H9 (cell line): ENCODE measurements around the gene RAC2. TPM values are rescaled to one million over a fixed set of nuclear protein-coding genes. Genes with fewer than 3 reads are reported as not detected.

Source experiments
- DNase-seq: peaks from one replicate; pipeline ENCODE4 v3.0.0-alpha.2; 2017
- H2AFZ ChIP-seq: one replicate; pipeline ENCODE4 v1.6.1; 2013; ENCODE audit warnings: mild to moderate bottlenecking, low read length, control low read depth, moderate library complexity
- H2AK5ac ChIP-seq: 2 replicates; pipeline ENCODE4 v1.6.1; 2013; ENCODE audit warnings: low read length, control low read depth, mixed read lengths; ENCODE audit not compliant: insufficient read length
- H2BK120ac ChIP-seq: one replicate; pipeline ENCODE4 v1.6.1; 2013; ENCODE audit warnings: low read depth, mild to moderate bottlenecking, low read length, control low read depth, inconsistent platforms; ENCODE audit not compliant: poor library complexity, severe bottlenecking
- H2BK12ac ChIP-seq: 2 replicates; pipeline ENCODE4 v1.6.1; 2013; ENCODE audit warnings: low read length, control low read depth, mixed read lengths, low read depth; ENCODE audit not compliant: insufficient read length
- H2BK15ac ChIP-seq: 2 replicates; pipeline ENCODE4 v1.6.1; 2013; ENCODE audit warnings: low read depth, low read length, control low read depth
- H2BK20ac ChIP-seq: one replicate; pipeline ENCODE4 v1.6.1; 2013; ENCODE audit warnings: low read depth, mild to moderate bottlenecking, low read length, control low read depth, inconsistent platforms; ENCODE audit not compliant: poor library complexity, severe bottlenecking
- H2BK5ac ChIP-seq: 2 replicates; pipeline ENCODE4 v1.6.1; 2013; ENCODE audit warnings: low read length, control low read depth, mixed read lengths; ENCODE audit not compliant: insufficient read length
- H3K14ac ChIP-seq: 2 replicates; pipeline ENCODE4 v1.6.1; 2013; ENCODE audit warnings: low read length, control low read depth; ENCODE audit not compliant: insufficient read depth
- H3K18ac ChIP-seq: 2 replicates; pipeline ENCODE4 v1.6.1; 2013; ENCODE audit warnings: low read depth, mild to moderate bottlenecking, mixed read lengths, low read length, control low read depth; ENCODE audit not compliant: insufficient read length
- H3K23ac ChIP-seq: 2 replicates; pipeline ENCODE4 v1.6.1; 2013; ENCODE audit warnings: low read length, control low read depth, mixed read lengths, low read depth; ENCODE audit not compliant: insufficient read length
- H3K23me2 ChIP-seq: 2 replicates; pipeline ENCODE4 v1.6.1; 2013; ENCODE audit warnings: low read depth, mild to moderate bottlenecking, mixed read lengths, low read length, control low read depth; ENCODE audit not compliant: insufficient read length, poor library complexity, severe bottlenecking
- H3K27ac ChIP-seq: 2 replicates; pipeline ENCODE4 v1.5.1; 2013; ENCODE audit warnings: low read length, control low read depth, mixed read lengths, low read depth; ENCODE audit not compliant: insufficient read length
- H3K27me3 ChIP-seq: 2 replicates; pipeline ENCODE4 v1.6.1; 2013; ENCODE audit warnings: low read length, control low read depth, inconsistent platforms; ENCODE audit not compliant: insufficient read depth
- H3K4ac ChIP-seq: 2 replicates; pipeline ENCODE4 v1.6.1; 2013; ENCODE audit warnings: low read depth, mild to moderate bottlenecking, control low read depth, inconsistent platforms, low read length, moderate library complexity
- H3K4me1 ChIP-seq: 2 replicates; pipeline ENCODE4 v1.6.1; 2013; ENCODE audit warnings: low read length, control low read depth, inconsistent platforms; ENCODE audit not compliant: insufficient read depth
- H3K4me2 ChIP-seq: 2 replicates; pipeline ENCODE4 v1.6.1; 2013; ENCODE audit warnings: low read length, control low read depth, mixed read lengths; ENCODE audit not compliant: insufficient read length, insufficient read depth
- H3K56ac ChIP-seq: 2 replicates; pipeline ENCODE4 v1.6.1; 2013; ENCODE audit warnings: low read depth, mild to moderate bottlenecking, mixed read lengths, low read length, control low read depth; ENCODE audit not compliant: insufficient read length
- H3K79me1 ChIP-seq: 2 replicates; pipeline ENCODE4 v1.6.1; 2013; ENCODE audit warnings: low read depth, mild to moderate bottlenecking, moderate library complexity, low read length, control low read depth, inconsistent platforms; ENCODE audit not compliant: insufficient read depth, poor library complexity, severe bottlenecking
- H3K79me2 ChIP-seq: 2 replicates; pipeline ENCODE4 v1.6.1; 2013; ENCODE audit warnings: low read length, control low read depth, inconsistent platforms; ENCODE audit not compliant: insufficient read depth
- H3K9ac ChIP-seq: 2 replicates; pipeline ENCODE4 v1.6.1; 2013; ENCODE audit warnings: low read length, control low read depth, mixed read lengths; ENCODE audit not compliant: insufficient read length; ENCODE audit errors: extremely low read depth
- H3K9me3 ChIP-seq: one replicate; pipeline ENCODE4 v1.6.1; 2013; ENCODE audit warnings: low read depth, low read length, inconsistent platforms; ENCODE audit not compliant: control insufficient read depth
- H3T11ph ChIP-seq: one replicate; pipeline ENCODE4 v1.6.1; 2013; ENCODE audit warnings: mild to moderate bottlenecking, low read length, control low read depth, inconsistent platforms
- H4K20me1 ChIP-seq: one replicate; pipeline ENCODE4 v1.6.1; 2013; ENCODE audit not compliant: control insufficient read depth, insufficient read length, insufficient read depth
- H4K5ac ChIP-seq: 2 replicates; pipeline ENCODE4 v1.6.1; 2013; ENCODE audit warnings: low read depth, mild to moderate bottlenecking, mixed read lengths, low read length, control low read depth; ENCODE audit not compliant: insufficient read length
- H4K8ac ChIP-seq: replicated peaks from 2 replicates; pipeline ENCODE4 v1.6.1; 2013; ENCODE audit warnings: low read length, control low read depth, mixed read lengths, low read depth; ENCODE audit not compliant: insufficient read length
- H4K91ac ChIP-seq: 2 replicates; pipeline ENCODE4 v1.6.1; 2013; ENCODE audit warnings: low read depth, mild to moderate bottlenecking, moderate library complexity, mixed read lengths, low read length, control low read depth; ENCODE audit not compliant: insufficient read length
- H3K27ac Mint-ChIP-seq, 3 experiments: 2 replicates in 2 of 3; 3 replicates in 1 of 3; pipeline ENCODE4 v1.8.0; 2020 to 2021; ENCODE audit warnings: mixed read lengths in 3 of 3, mild to moderate bottlenecking in 1 of 3, moderate library complexity in 1 of 3
- H3K27me3 Mint-ChIP-seq: 2 replicates; pipeline ENCODE4 v1.8.0; 2021; ENCODE audit warnings: low read depth, mild to moderate bottlenecking, moderate library complexity, mixed read lengths
- H3K36me3 Mint-ChIP-seq, 3 experiments: 2 replicates in 2 of 3; 3 replicates in 1 of 3; pipeline ENCODE4 v1.8.0; 2020 to 2021; ENCODE audit warnings: low read depth in 3 of 3, mixed read lengths in 3 of 3; ENCODE audit not compliant: insufficient read depth in 1 of 3
- H3K4me1 Mint-ChIP-seq, 2 experiments: 2 replicates each; pipeline ENCODE4 v1.8.0; 2020; ENCODE audit warnings: mixed read lengths in 2 of 2
- H3K4me3 Mint-ChIP-seq, 2 experiments: 2 replicates in 1 of 2; 3 replicates in 1 of 2; pipeline ENCODE4 v1.8.0; 2020 to 2021; ENCODE audit warnings: mild to moderate bottlenecking in 2 of 2, mixed read lengths in 2 of 2, moderate library complexity in 1 of 2
- H3K9me3 Mint-ChIP-seq, 2 experiments: 2 replicates in 1 of 2; 3 replicates in 1 of 2; pipeline ENCODE4 v1.8.0; 2020; ENCODE audit warnings: mild to moderate bottlenecking in 2 of 2, mixed read lengths in 2 of 2, moderate library complexity in 1 of 2
- CTCF ChIP-seq: fragments of 200-600 bp; sonication (generic); conservative IDR thresholded peaks from 3 replicates; pipeline ENCODE4 v1.8.0; 2021; ENCODE audit warnings: antibody characterized with exemption, mild to moderate bottlenecking
- WGBS: extraction: QIAGEN DNeasy Blood & Tissue Kit; methylation state at CpG from one replicate; pipeline ENCODE4 v1.1.7; 2013; ENCODE audit warnings: missing lambda C conversion rate, low lambda C conversion rate, mixed read lengths; ENCODE audit not compliant: insufficient read length; ENCODE audit errors: extremely low coverage; 5-methylcytosine and 5-hydroxymethylcytosine counted together
- total RNA-seq: library from RNA; stranded (reverse); gene quantifications from 2 replicates; pipeline ENCODE4 v1.2.1, GENCODE V29; 2021

RAC2 gene
- total RNA-seq, 1 experiment from 2014 or later, result 2.8 TPM

GRCh38 chr22:37222440-37222971 is 21.6 kb downstream of the RAC2 start:
- no peaks in the 10 kb centered on the region for H3K79me2 ChIP-seq
- no peak overlapping the region for H4K8ac ChIP-seq
- no peaks in the 10 kb centered on the region for H3K9me3 Mint-ChIP-seq
- no peak for DNase-seq
- no peak overlapping the region for H2AFZ ChIP-seq
- H3K9me3 ChIP-seq, result no peaks in the 10 kb centered on the region
- no peak overlapping the region for H2BK12ac ChIP-seq
- no peak overlapping the region for H2BK120ac ChIP-seq
- H3K27ac ChIP-seq, result no peak overlapping the region
- peaks cover 46% of the 10 kb centered on the region for H3K27me3 Mint-ChIP-seq
- no peak overlapping the region for H2BK20ac ChIP-seq
- no peaks in the 10 kb centered on the region for H3K4me1 ChIP-seq
- H3K56ac ChIP-seq, result no peak overlapping the region
- H3K23me2 ChIP-seq, result no peaks in the 10 kb centered on the region
- no peaks in the 10 kb centered on the region for H3K27me3 ChIP-seq
- no peak overlapping the region for H3K14ac ChIP-seq
- no peak overlapping the region for H2BK15ac ChIP-seq
- no peak for TF ChIP-seq CTCF
- no peaks in the 10 kb centered on the region for H4K20me1 ChIP-seq
- no peak overlapping the region for H3T11ph ChIP-seq
- H3K27ac Mint-ChIP-seq, result no peak overlapping the region
- no peak overlapping the region for H2BK5ac ChIP-seq
- no peak overlapping the region for H3K4me2 ChIP-seq
- no peak overlapping the region for H3K4ac ChIP-seq
- no peak overlapping the region for H3K9ac ChIP-seq
- WGBS, result no CpG with 5 or more reads among the region's 8 CpGs
- peaks cover 15 to 25% of the 10 kb centered on the region in 2 experiments for H3K4me1 Mint-ChIP-seq
- no peaks in the 10 kb centered on the region; a peak in 1 of 7 replicates for H3K36me3 Mint-ChIP-seq
- H3K23ac ChIP-seq, result no peak overlapping the region
- H4K91ac ChIP-seq, result no peak overlapping the region
- H2AK5ac ChIP-seq, result no peak overlapping the region
- no peak overlapping the region for H3K18ac ChIP-seq
- H3K4me3 Mint-ChIP-seq, result no peak overlapping the region
- H4K5ac ChIP-seq, result no peak overlapping the region
- no peaks in the 10 kb centered on the region for H3K79me1 ChIP-seq
